Body of pancreas (tissue), 4 donors: ENCODE data around the gene DDX10.

ENCODE experiments used
- CTCF ChIP-seq, 7 experiments: fragments of 450-650 bp in 4 of 7; fragments of 200-600 bp in 3 of 7; sonication (generic) in 3 of 7; IDR thresholded peaks; one replicate each; pipeline ENCODE4 v1.5.1; 2016 to 2019; ENCODE audit warnings: antibody characterized with exemption in 7 of 7
- POLR2A ChIP-seq, 3 donors: fragments of 450-650 bp; IDR thresholded peaks; one replicate each; pipeline ENCODE4 v1.6.1; 2016; ENCODE audit warnings: antibody characterized with exemption in 3 of 3, mild to moderate bottlenecking in 2 of 3

GRCh38 chr11:108787105-108787504, 122.2 kb downstream of the DDX10 start:
- no peak for TF ChIP-seq CTCF (IDR thresholded peaks at IDR 0.05)
- TF ChIP-seq POLR2A (IDR thresholded peaks at IDR 0.05), result no peak
